RWPE1 (cell line): ENCODE measurements around the gene CD244.
"Not testable (repeated sequence)": the region's sequence is repeated elsewhere in the genome, so short reads cannot be mapped to it uniquely, and the experiment has no call there.

Experiments
- CTCF ChIA-PET: fragments of 350-600 bp; sonication (Branson Sonifier 250); formaldehyde crosslinking; extraction: SDS; loops from one replicate; lab custom pipeline; 2021; lab: Yijun Ruan, JAX
- POLR2A ChIA-PET: fragments of 400-600 bp; formaldehyde crosslinking; extraction: SDS; loops from one replicate; lab custom pipeline; 2020; ENCODE audit warnings: antibody characterized with exemption; ENCODE audit not compliant: low non-redundant PET; lab: Yijun Ruan, JAX
- DNase-seq: peaks from one replicate; pipeline ENCODE4 v3.0.0; 2012; ENCODE audit warnings: low spot score
- H3K27ac ChIP-seq: fragments of 450-650 bp; 2 replicates; pipeline ENCODE4 v1.5.1; 2017
- CTCF ChIP-seq: fragments of 450-650 bp; conservative IDR thresholded peaks from 2 replicates; pipeline ENCODE4 v1.5.1; 2017; ENCODE audit warnings: low read depth, mild to moderate bottlenecking

CD244 gene

DNA sequence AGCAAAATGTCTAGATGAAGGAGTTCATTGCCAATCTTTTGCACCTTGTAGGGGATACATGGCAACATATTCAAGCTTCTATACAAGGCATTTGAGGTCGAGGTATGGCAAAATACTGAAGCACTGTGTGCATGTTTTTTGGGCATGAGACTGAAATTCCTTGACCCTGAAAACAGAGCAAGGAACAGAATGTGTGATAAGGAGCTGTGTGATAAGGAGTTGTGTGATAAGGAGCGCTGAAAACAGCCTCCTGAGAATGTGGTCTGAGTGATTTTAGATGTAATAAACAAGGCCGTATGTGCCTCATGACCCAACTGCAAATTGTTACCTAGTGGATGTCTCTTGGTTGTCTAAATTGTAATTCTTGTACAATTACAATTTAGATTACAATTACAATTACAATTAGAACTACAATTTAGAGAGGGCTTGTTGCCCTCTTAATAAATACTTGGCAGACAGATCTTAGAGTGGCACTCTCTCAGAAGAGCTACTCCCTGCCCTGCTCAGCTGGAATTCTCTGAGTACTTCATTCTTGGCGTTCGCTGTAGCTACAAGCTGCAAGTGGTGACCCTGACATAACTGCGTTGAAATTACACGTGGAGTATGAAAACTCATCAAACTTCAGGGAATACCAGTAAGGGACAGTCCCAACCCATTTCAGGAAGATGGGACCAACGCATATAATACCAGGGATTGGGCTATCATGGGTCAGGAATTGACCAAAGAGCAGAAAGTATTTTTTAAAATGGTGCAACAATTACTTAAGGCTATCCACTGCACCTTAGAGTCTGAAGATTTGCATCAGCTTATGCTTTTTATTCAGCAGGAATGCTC lies 42.3 kb upstream of the CD244 start:
- H3K27ac ChIP-seq = no peak overlapping the region
- CTCF ChIA-PET = interaction anchor here (0.7 to 1.1 kb wide), 3 partner anchors 19 to 476 kb away, joined by 3 to 6 read pairs (median 6); no protein-coding TSS in a partner anchor
- DNase-seq = no peak
- TF ChIP-seq CTCF = no peak
- POLR2A ChIA-PET = no interaction called here

DNA sequence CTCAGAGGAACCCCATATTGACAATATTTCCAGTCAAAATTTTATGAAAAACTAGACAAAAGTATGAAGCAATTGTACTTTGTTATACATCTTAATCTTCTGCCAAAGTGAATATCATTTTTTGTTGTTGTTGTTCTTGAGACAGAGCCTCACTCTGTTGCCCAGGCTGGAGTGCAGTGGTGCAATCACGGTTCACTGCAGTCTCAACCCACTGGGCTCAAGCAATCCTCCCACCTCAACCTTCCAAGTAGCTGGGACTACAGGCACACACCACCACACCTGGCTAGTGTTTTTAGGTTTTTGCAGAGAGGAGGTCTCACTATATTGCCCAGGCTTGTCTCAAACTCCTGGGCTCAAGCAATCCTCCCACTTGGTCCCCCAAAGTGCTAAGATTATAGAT lies 39.6 kb upstream of the CD244 start:
- CTCF ChIA-PET, DNase-seq, POLR2A ChIA-PET, H3K27ac ChIP-seq: not testable (repeated sequence)

DNA sequence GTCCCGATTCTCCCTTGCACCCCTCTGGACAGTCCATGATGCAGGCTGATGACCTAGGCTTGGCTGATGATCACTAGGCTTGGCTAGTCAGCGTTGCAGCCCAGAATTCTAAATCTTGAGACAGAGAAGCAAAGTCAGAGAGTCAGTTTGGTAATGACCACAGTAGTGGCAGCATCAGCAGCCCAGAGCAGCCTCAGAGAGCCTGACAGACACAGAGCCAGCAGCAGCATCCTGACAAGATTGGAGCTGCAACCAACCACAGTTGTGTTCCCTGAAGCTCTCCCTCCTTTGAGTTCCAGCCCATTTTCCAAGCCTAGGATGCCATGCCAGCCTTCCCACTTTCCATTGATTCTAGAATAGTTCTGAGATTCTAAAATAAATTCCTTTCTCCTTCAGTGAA lies 39.1 kb upstream of the CD244 start:
- no peak for TF ChIP-seq CTCF
- POLR2A ChIA-PET = no interaction called here
- DNase-seq = no peak
- no peak overlapping the region for H3K27ac ChIP-seq
- CTCF ChIA-PET = no interaction called here

GRCh38 chr1:160900683-160901082 lies 38.0 kb upstream of the CD244 start:
- POLR2A ChIA-PET = interaction anchor here (0.6 kb wide), 1 partner anchor 216 kb away, joined by 3 read pairs; no protein-coding TSS in a partner anchor
- DNase-seq, CTCF ChIA-PET, H3K27ac ChIP-seq: not testable (repeated sequence)

DNA sequence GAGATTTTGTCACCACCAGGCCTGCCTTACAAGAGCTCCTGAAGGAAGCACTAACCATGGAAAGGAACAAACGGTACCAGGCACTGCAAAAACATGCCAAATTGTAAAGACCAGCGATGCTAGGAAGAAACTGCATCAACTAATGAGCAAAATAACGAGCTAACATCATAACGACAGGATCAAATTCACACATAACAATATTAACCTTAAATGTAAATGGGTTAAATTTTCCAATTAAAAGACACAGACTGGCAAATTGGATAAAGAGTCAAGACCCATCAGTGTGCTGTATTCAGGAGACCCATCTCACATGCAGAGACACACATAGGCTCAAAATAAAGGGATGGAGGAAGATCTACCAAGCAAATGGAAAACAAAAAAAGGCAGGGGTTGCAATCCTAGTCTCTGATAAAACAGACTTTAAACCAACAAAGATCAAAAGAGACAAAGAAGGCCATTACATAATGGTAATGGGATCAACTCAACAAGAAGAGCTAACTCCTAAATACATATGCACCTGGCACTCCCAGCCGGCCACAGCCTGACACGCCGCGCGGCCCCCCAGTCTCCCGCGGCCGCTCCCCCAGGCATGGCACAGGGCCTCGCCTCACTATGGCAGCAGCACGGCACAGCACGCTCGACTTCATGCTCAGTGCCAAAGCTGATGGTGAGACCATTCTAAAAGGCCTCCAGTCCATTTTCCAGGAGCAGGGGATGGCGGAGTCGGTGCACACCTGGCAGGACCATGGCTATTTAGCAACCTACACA lies 31.9 kb upstream of the CD244 start:
- POLR2A ChIA-PET, H3K27ac ChIP-seq, CTCF ChIA-PET, DNase-seq: not testable (repeated sequence)

- DNase-seq = no peak
- CTCF ChIA-PET = no interaction called here
Observed at GRCh38 chr1:160891474-160891873, 28.8 kb upstream of the CD244 start.

DNA sequence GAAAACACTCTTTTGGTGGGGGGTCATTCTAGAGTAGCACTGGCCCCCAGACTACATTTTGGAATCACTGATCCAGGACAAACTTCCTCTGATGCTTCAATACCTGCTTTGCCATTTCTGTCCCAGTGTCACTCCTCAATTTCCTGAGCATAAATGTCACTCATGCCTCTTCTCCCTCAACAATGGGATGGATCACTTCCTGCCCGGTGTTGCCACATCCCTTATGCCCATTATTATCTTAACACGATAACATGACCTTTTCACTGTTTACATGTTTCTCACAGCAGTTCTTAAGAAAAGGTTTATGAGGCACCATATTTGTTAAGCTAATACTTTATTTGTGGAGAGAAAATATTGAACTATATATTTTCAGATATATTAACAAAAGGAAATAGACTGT lies 26.2 kb upstream of the CD244 start:
- no peak overlapping the region for H3K27ac ChIP-seq
- ChIA-PET CTCF (interaction anchor here (0.6 to 1.2 kb wide), 3 partner anchors 67 to 217 kb away, joined by 3 to 7 read pairs (median 3); no protein-coding TSS in a partner anchor), POLR2A (no interaction called here)
- DNase-seq = no peak
- TF ChIP-seq CTCF = no peak

More at GRCh38 chr1:160891474-160891873, 28.8 kb upstream of the CD244 start:
- H3K27ac ChIP-seq = no peak overlapping the region
- TF ChIP-seq CTCF = no peak
- POLR2A ChIA-PET = no interaction called here

DNA sequence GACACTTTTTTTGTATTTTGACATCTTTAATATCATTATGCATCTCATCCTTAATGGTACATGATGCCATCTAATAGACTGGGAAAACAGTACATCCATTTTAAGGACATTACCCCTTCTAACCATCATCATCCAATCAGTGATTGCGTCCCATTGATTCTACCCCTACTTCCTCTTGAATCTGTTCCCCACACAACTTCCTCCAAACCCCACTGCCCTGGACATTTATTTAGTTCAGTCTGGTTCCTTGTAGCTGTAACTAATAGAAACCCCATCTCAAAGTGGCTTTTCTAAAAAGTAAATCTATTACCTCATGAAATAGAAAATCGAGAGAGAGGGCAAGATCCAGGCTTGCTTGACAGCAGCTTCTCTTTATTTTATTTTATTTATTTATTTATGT lies 24.4 kb upstream of the CD244 start:
- ChIA-PET CTCF (no interaction called here), POLR2A (no interaction called here)
- no peak for DNase-seq
- no peak for TF ChIP-seq CTCF
- H3K27ac ChIP-seq = no peak overlapping the region
